AG20443 (cell line): ENCODE data around the gene MEGF11.

Experiments used
- DNase-seq: peaks from one replicate; pipeline ENCODE4 v3.0.0; 2012; ENCODE audit warnings: low spot score, mixed read lengths

Gene MEGF11

DNA sequence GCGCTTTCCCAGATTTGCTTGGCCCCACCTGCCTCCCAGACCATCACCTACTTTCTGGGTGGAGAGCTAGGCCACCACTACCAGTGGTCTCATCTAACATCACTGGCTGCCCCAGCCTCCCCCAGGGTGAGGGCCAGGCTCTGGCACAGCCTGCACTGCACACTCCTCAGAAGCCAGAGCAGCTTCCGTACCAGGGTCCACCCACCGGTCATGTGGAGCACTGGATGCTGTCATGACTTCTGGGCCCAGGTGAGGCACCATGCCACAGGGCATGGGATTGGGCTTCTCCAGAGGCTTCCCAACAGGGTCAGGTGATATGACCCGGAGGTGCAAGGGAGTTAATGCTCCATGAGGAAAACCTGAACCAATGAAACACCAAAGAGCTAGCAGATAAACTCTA is 14.0 kb downstream of the MEGF11 start:
- DNase-seq, result no peak

- DNase-seq, result no peak
These were observed 15.2 kb downstream of the MEGF11 start for GRCh38 chr15:66238318-66238717.

DNA sequence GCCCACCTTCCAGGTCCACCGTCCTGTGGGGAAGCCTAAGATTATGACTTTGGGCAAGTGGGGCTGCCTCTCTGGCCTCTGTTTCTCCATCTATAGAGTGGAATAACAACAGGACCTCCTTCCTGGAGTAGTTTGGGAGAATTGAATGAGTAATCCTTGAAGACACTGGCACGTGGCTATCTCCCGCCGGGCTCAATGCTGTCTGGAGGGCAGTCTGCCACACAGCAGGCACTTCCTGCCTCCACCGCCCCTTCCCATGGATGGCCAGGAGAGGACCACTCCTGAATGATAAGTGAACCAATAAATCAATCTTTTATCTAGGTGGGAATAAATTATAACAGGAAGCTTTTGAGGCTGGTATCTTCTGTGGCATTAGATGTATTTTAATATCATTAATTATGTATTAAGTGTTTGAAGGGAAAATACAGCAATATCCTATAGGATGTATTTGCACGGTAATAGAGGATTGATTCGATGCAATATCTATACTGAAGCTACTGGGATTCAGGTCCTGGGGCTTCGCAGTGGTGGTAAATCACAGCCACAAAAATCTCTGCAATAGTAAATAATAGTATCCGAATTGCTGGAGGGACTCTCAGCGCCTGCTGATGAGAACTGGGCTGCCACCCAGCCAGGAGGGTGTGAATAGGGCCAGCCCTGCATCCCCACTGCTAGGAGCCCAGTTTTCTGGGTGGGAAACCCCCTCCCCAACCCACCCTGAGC is 15.9 kb downstream of the MEGF11 start:
- DNase-seq, result no peak

GRCh38 chr15:66236806-66237375 is 16.7 kb downstream of the MEGF11 start:
- no peak for DNase-seq

- no peak for DNase-seq
These were observed 17.7 kb downstream of the MEGF11 start for GRCh38 chr15:66235866-66236265.

GRCh38 chr15:66234798-66235197 is 18.8 kb downstream of the MEGF11 start:
- no peak for DNase-seq

DNA sequence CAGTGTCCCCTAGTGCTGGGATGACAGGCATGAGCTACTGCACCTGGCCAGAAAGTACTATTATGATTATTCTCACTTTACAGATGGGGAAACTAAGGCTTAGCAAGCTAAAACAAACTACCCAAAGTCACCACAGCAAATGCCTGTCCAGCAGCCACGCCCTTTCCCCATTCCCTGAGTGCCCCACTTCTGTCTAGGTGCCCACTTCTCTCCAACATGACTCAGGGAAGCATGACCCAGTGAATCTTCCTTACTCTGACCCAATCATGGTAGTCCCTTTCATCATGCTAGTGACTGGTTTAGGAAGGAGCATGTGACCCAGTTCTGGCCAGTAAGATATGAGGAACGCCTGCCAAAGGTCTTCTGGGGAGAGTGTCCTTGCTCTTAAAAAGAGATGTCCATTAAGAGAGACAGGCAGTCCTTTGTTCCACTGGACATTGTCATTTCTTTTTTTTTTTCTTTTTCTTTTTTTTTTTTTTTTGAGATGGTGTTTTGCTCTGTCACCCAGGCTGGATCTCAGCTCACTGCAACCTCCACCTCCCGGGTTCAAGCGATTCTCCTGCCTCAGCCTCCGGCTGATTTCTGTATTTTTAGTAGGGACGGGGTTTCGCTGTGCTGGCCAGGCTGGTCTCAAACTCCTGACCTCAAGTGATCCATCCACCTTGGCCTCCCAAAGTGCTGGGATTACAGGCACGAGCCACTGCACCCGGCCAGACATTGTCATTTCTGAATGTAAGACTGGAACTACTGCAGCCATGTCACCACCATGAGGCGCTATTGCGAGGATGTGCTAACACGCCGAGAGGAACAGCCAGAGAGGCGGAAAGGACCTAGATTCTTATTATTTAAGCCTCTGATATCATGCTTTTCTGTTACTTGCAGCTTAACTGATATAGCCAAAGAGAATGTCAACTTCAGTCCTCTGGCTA is 19.8 kb downstream of the MEGF11 start:
- no peak for DNase-seq

GRCh38 chr15:66232267-66232625 is 21.3 kb downstream of the MEGF11 start:
- DNase-seq, result no peak

GRCh38 chr15:66231394-66232266 is 21.9 kb downstream of the MEGF11 start:
- DNase-seq, result peak; percentile 63

DNA sequence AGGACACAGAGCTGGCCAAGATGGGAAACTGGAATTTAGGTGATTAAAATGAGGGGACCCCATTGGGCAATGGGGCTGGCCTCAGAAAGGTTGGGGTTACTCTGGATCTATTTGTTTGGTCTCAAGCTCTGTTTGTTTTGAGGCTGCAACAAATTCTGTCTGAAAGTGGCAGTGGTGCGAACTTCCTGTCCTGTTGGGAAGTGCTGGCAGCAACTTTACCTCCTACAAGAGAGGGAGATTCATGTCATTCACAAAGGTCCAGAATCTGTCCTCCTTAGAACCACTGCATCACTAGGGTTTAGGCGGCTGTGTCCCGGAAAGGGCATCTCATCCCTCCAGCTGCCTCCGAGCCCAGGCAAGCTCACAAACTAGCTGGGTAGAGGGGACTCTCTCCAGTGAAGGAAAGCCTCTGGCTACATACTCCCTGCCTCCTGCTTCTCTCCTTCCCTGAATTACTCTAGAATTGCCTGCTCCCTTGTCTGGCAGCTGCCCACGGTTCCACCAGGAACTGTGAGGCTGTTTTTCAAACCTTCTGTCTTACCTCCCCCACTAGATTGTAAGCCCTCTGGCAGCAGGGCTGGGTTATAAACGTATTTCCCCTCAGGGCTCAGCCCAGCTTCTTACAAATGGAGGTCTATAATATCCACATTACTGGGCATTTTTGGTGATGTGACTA is 23.6 kb downstream of the MEGF11 start:
- DNase-seq, result no peak

DNA sequence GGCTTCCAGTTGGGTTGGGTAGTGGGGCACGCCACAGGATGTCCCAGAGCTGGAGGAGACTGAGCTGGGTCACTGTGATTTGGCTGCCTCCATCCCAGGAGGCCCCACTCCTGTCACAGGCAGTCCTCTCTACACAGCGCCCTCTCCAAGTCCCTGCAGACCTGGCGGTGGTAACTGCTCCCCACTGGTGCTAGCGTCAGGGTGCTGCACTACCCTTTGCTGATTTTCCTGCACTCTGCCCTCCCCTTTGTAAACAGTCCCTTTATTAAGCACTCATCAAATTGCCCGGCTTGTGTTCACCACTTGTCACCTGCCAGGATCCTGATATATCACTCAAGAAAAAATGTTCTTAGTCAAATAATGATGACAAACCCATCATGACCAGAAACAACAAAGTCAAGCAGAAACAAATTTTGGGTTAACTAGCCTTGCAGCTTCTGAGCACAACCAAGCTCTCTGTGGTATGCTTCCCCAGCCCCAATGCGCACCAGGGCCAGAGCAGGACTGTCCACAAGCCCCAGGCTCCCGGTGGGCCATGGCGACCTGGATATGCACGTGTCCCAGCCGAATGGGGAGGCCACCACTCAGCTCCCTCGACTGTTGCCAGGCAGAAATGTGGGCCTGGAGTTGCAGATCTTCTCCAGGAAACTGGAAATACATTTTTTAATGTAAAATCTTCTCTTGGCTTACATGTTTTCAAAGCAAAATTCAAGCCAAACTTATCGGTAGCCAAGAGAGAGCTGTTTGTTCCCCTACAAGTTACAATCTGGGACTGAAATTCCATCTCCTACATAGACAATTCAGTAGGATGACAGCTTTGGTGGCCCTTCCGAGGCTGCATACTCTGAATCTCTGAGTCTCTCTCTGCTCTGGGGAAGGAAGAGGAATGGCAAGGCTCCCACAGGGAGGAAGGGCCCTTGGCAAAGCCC is 24.5 kb downstream of the MEGF11 start:
- no peak for DNase-seq

GRCh38 chr15:66226736-66227135 is 26.8 kb downstream of the MEGF11 start:
- no peak for DNase-seq

DNA sequence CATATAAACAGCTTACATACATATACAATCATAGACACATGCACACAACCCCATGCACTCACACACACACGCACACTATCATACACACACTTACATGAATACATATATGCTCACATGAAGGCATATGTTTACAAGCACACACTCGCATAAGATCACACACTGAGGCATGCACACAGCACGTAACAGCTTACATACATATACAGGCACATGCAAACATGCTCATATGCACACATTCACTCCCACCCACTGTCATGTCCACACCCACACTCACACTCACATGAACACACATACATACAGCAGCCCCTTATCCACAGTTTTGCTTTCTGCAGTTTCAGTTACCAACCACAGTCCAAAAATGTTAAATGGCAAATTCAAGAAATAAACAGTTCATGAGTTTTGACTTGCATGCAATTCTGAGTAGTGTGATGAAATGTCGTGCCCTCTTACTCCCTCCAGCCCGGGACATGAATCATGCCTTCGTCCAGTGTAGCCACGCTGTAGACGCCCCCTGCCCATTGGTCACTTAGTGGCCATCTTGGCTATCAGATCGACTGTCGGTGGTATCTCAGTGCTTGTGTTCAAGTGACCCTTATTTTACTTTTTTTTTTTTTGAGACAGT is 27.8 kb downstream of the MEGF11 start:
- DNase-seq, result no peak

GRCh38 chr15:66224946-66225345 is 28.6 kb downstream of the MEGF11 start:
- no peak for DNase-seq

DNA sequence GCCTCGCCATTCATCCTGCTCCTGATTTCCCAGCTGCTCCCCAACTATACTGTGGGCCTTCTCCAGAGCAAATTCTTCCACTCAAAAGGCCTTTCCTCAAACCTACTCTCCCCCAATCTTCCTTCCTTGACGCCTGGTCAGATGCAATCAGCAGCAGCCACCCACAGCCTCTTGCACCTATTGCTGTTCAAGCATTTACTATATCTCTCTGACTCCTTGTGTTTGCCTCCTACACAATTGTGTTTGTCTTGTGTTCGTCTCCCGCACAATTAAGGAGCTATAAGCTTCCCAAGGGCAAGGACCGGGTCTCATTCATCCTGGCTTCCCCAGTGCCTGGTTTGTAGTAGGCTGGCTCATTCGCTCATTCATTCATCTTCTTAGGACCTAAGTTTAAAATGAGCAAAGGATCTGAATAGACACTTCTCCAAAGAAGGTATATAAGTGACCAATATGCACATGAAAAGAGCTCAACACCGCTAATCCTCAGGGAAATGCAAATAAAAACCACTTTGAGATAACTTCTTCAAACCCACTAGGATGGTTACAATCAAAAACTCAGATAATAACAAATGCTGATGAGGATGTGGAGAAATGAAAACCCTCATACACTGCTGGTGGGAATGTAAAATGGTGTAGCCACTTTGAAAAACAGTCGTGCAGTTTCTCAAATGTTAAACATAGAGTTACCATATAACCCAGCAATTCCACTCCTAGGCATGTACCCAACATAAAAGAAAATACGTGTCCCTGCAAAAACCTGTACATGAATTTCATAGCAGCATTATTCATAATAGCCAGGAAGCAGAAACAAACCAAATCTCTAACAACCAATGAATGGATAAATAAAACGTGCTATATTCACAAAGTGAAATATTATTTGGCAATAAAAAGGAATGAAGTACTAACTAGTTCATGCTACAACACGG is 31.0 kb downstream of the MEGF11 start:
- DNase-seq, result no peak

- DNase-seq, result no peak
These were observed 32.4 kb downstream of the MEGF11 start for GRCh38 chr15:66221126-66221525.

DNA sequence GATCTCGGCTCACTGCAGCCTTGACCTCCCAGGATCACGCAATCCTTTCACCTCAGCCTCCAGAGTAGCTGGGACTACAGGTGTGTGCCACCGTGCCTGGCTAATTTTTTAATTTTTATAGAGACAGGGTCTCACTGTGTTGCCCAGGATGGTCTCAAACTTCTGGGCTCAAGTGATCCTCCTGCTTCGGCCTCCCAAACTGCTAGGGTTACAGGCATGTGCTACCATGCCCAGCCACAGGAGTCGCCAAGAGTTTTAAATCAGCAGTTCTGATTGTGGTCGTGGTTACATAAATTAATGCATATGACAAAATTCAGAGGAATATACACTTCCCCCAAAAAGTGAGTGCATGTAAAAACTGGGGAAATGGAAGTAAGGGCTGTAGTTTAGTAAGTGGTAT is 32.9 kb downstream of the MEGF11 start:
- no peak for DNase-seq

DNA sequence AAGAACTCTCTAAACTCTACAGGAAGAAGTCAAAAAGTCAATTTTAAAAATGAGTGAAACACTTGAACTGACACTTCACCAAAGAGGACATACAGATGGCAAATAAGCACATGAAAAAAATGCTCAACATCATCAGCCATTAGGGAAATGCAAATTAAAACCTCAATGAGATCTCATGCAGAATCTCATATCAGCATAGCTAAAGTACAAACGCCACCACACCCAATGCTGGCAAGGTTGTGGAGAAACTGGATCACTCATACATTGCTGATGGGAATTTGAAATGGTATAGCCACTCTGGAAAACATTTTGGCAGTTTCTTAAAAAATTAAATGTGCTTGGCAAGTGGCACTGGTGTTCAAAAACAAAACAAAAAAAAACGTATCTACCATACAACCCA is 34.2 kb downstream of the MEGF11 start:
- no peak for DNase-seq

DNA sequence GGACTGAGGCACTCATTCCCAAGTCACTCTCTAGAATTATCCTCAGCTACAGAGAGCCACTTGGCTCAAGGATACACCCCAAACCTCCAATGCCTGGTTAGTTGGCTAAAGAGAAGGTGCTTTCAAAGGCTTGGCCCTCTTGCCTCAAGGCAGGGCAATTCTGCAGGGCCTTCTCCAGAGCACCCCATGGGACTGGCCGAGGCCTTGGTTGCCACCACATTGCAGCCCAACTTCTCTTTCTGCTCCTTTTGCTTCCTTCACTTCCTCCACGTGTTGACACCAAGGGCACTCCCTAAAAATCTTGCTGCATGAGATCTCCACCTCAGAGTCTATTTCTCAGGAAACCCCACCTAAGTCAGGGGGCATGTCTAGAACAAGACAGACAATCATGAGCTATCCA is 36.7 kb downstream of the MEGF11 start:
- no peak for DNase-seq
